Activated CD8-positive, alpha-beta T cell treated with anti-CD3 and anti-CD28 coated beads for 36 hours (primary cell): ENCODE data around the gene BSPRY. TPM values are rescaled to one million over a fixed set of nuclear protein-coding genes. Genes with fewer than 3 reads are reported as not detected.
A peak's percentile ranks its signal among the peaks of the same experiment; 100 is the strongest.

Experiments
- ATAC-seq: fragments of 200-7000 bp; cut with Tn5 transposase; one replicate; pipeline ENCODE4 v1.10.0; 2021; ENCODE audit warnings: mild to moderate bottlenecking, moderate library complexity
- CTCF ChIA-PET: fragments of 350-600 bp; sonication (Branson Sonifier 250); formaldehyde crosslinking; loops from one replicate; lab custom pipeline; 2021; ENCODE audit warnings: antibody characterized with exemption; lab: Charles Lee
- POLR2A ChIA-PET: fragments of 350-600 bp; sonication (Branson Sonifier 250); formaldehyde crosslinking; loops from one replicate; lab custom pipeline; 2021; ENCODE audit warnings: antibody characterized with exemption; lab: Charles Lee
- DNase-seq: peaks from one replicate; pipeline ENCODE4 v3.0.0-alpha.2; 2020
- H3K27ac Mint-ChIP-seq: one replicate; pipeline ENCODE4 v1.8.0; 2021; ENCODE audit warnings: mild to moderate bottlenecking, mixed read lengths
- H3K27me3 Mint-ChIP-seq: one replicate; pipeline ENCODE4 v1.8.0; 2021; ENCODE audit warnings: mixed read lengths
- H3K36me3 Mint-ChIP-seq: one replicate; pipeline ENCODE4 v1.8.0; 2021; ENCODE audit warnings: low read depth, mixed read lengths
- H3K4me1 Mint-ChIP-seq: one replicate; pipeline ENCODE4 v1.8.0; 2021; ENCODE audit warnings: low read depth, mixed read lengths
- H3K4me3 Mint-ChIP-seq: one replicate; pipeline ENCODE4 v1.8.0; 2021; ENCODE audit warnings: mild to moderate bottlenecking, moderate library complexity, mixed read lengths
- H3K9me3 Mint-ChIP-seq: one replicate; pipeline ENCODE4 v1.8.0; 2021; ENCODE audit warnings: mixed read lengths
- intact Hi-C: fragments of 100-400 bp; cut with micrococcal nuclease; formaldehyde crosslinking; loops from one replicate; pipeline ENCODE4 v1.10.0; 2022
- total RNA-seq, 2 experiments: library from RNA; stranded (reverse); gene quantifications; one replicate each; pipeline ENCODE4 v1.2.3, GENCODE V29; 2021
- TF ChIP-seq, protein P1 (sequence below): fragments of 200-600 bp; IDR thresholded peaks from one replicate; pipeline ENCODE4 v1.8.0; 2022; ENCODE audit warnings: antibody characterized with exemption, mild to moderate bottlenecking

The BSPRY gene
- total RNA-seq, 2 experiments from 2014 or later: 8.2 to 9.1 TPM

DNA sequence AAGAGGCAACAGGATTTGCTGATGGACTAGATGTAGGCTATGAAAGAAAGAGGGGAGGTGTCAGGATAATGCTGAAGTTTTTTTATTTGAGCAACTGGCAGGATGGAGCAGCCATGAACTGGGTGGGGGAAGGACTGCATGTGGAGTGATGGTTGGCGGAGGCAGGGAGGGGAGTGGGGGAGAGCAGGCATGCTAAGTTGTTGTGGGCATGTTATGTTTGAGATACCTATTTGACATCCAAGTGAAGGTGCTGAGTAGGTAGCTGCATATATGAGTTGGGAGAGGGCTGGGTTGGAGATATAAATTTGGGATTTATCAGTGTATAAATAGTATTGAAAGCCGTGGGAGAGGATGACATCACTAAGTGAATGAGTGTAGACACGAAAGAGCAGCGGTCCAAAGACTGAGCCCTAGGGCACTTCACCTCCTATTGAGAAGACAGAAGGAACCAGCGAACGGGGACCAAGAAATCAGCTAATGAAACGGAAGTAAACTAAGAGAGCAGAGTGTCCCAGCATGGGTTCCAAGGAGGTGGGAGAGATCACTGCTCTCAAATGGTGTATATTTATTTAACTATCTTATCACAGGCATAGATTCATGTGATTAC, 7.4 kb downstream of the BSPRY start:
- H3K27ac Mint-ChIP-seq: no peak overlapping the region
- ATAC-seq: no peak
- DNase-seq: no peak
- H3K4me3 Mint-ChIP-seq: no peak overlapping the region
- ChIA-PET POLR2A (no interaction called here), CTCF (interaction anchor here (2.7 kb wide), 1 partner anchor 43 kb away, joined by 7 read pairs; the partner anchor contains the start of gene ALAD)
- H3K36me3 Mint-ChIP-seq: no peaks in the 10 kb centered on the region
- H3K27me3 Mint-ChIP-seq: peaks cover 9% of the 10 kb centered on the region
- no peaks in the 10 kb centered on the region for H3K9me3 Mint-ChIP-seq
- H3K4me1 Mint-ChIP-seq: peaks cover 16% of the 10 kb centered on the region
- TF ChIP-seq, protein P1, sequence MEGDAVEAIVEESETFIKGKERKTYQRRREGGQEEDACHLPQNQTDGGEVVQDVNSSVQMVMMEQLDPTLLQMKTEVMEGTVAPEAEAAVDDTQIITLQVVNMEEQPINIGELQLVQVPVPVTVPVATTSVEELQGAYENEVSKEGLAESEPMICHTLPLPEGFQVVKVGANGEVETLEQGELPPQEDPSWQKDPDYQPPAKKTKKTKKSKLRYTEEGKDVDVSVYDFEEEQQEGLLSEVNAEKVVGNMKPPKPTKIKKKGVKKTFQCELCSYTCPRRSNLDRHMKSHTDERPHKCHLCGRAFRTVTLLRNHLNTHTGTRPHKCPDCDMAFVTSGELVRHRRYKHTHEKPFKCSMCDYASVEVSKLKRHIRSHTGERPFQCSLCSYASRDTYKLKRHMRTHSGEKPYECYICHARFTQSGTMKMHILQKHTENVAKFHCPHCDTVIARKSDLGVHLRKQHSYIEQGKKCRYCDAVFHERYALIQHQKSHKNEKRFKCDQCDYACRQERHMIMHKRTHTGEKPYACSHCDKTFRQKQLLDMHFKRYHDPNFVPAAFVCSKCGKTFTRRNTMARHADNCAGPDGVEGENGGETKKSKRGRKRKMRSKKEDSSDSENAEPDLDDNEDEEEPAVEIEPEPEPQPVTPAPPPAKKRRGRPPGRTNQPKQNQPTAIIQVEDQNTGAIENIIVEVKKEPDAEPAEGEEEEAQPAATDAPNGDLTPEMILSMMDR: no peak
- intact Hi-C loops: no loop called here

DNA sequence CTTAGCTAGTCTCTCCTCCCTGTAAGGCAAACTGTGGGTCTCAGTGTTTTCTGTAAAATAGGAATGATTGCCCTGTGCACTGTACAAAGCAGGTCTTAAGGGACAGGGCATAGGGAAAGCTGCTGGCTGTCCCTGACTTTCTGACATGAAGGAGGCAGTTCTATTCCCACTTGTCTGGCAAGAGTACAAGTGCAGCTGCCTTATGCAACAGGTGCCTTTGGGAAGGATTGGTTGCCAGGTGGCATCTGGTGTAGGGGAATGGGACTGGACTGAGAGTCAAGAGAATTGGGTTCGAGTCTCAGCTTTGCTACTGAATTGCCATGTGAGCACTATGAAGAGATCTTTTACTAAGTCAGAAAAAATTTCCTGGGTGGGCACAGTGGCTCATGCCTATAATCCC, 10.0 kb downstream of the BSPRY start:
- TF ChIP-seq, protein P1: no peak
- ATAC-seq (no peak), DNase-seq (no peak)
- no peaks in the 10 kb centered on the region for H3K27me3 Mint-ChIP-seq
- H3K27ac Mint-ChIP-seq: no peak overlapping the region
- H3K4me3 Mint-ChIP-seq: no peak overlapping the region
- intact Hi-C loops: no loop called here
- H3K36me3 Mint-ChIP-seq: no peaks in the 10 kb centered on the region
- ChIA-PET POLR2A (no interaction called here), CTCF (interaction anchor here (2.7 kb wide), 1 partner anchor 41 kb away, joined by 7 read pairs; the partner anchor contains the start of gene ALAD)
- H3K9me3 Mint-ChIP-seq: no peaks in the 10 kb centered on the region
- H3K4me1 Mint-ChIP-seq: peaks cover 10% of the 10 kb centered on the region

DNA sequence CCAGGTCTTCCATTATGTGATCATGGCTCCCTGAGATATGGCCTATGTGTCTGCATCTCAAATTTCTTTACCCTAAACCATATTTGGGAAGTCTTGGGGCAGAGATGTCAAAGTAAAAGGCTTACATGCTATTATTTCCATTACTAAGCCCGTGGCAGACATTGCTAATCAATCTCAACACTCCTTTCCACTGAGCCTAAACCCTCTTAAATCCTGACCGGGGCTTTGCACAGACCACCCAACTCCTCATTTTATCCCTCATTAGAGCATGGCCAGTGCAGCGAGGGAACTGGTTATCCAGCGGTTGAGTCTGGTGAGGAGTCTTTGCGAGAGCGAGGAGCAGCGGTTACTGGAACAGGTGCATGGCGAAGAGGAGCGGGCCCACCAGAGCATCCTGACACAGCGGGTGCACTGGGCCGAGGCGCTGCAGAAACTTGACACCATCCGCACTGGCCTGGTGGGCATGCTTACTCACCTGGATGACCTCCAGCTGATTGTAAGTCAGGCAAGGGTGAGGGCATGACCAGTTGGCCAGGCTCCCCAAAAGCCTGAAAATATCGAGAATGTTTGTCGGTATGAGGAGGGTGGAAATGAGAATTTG, 11.0 kb downstream of the BSPRY start:
- ATAC-seq: no peak
- CTCF ChIA-PET: interaction anchor here (0.6 kb wide), 1 partner anchor 517 kb away, joined by 3 read pairs; no protein-coding TSS in a partner anchor
- POLR2A ChIA-PET: no interaction called here
- Mint-ChIP-seq H3K9me3 (no peaks in the 10 kb centered on the region), H3K27me3 (no peaks in the 10 kb centered on the region), H3K36me3 (no peaks in the 10 kb centered on the region), H3K4me3 (no peak overlapping the region), H3K4me1 (peaks cover 10% of the 10 kb centered on the region), H3K27ac (no peak overlapping the region)
- TF ChIP-seq, protein P1: no peak
- DNase-seq: no peak
- intact Hi-C loops: no loop called here

DNA sequence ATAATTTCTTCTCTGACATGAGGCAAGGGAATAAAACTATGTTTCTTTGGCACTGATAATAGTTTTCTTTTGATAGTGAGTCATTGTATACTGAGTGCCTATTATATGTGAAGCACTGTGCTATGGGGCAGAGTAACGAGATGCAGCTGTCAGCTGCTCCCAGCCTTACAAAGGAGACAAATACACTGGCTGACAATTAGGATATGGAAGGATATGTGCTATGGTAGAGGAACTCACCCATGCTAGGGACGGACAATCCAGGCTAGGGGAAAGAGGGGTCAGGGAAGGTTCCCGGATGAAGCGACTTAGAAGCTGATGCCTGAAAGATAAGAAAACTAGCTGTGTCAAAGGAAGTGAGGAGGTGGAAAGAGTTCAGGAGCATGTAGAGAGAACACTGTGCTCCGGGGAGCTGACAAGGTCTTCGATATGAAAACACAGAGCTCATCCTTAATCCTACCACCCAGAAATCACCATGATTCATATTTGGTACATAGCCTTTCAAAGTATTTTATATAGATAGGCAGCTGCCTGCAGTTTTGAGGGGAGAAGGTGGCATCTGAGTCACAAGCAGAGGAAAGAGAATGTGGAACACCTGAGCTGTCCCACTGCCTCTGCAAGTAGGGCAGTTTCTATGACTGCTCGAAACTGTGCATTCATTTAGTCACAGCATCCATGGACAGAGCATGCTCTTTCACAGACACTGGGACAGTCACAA, 12.1 kb downstream of the BSPRY start:
- DNase-seq (peak; percentile 39), ATAC-seq (peak; percentile 91)
- Mint-ChIP-seq H3K4me1 (peaks cover 10% of the 10 kb centered on the region), H3K27ac (no peak overlapping the region), H3K36me3 (no peaks in the 10 kb centered on the region), H3K27me3 (no peaks in the 10 kb centered on the region), H3K4me3 (no peak overlapping the region), H3K9me3 (no peaks in the 10 kb centered on the region)
- POLR2A ChIA-PET: interaction anchor here (0.9 to 1.8 kb wide), 3 partner anchors 9 to 49 kb away, joined by 3 to 4 read pairs (median 4); partner anchors contain the start of genes BSPRY, C9orf43 and POLE3
- TF ChIP-seq, protein P1: no peak
- CTCF ChIA-PET: interaction anchor here (0.9 to 1.5 kb wide), 4 partner anchors 9 to 52 kb away, joined by 3 to 4 read pairs (median 4); no protein-coding TSS in a partner anchor
- intact Hi-C loops: no loop called here
